GM19468 (cell line): ENCODE results near the gene MYO18B.
"Not testable (repeated sequence)": the region's sequence is repeated elsewhere in the genome, so short reads cannot be mapped to it uniquely, and the experiment has no call there.

Source experiments
- ATAC-seq: cut with Tn5 transposase; IDR thresholded peaks from one replicate; pipeline ENCODE4 v1.9.1; 2021; ENCODE audit warnings: mild to moderate bottlenecking, moderate library complexity, moderate number of reproducible peaks; ENCODE audit not compliant: unreplicated experiment; ENCODE audit errors: extremely low read depth

MYO18B gene, protein sequence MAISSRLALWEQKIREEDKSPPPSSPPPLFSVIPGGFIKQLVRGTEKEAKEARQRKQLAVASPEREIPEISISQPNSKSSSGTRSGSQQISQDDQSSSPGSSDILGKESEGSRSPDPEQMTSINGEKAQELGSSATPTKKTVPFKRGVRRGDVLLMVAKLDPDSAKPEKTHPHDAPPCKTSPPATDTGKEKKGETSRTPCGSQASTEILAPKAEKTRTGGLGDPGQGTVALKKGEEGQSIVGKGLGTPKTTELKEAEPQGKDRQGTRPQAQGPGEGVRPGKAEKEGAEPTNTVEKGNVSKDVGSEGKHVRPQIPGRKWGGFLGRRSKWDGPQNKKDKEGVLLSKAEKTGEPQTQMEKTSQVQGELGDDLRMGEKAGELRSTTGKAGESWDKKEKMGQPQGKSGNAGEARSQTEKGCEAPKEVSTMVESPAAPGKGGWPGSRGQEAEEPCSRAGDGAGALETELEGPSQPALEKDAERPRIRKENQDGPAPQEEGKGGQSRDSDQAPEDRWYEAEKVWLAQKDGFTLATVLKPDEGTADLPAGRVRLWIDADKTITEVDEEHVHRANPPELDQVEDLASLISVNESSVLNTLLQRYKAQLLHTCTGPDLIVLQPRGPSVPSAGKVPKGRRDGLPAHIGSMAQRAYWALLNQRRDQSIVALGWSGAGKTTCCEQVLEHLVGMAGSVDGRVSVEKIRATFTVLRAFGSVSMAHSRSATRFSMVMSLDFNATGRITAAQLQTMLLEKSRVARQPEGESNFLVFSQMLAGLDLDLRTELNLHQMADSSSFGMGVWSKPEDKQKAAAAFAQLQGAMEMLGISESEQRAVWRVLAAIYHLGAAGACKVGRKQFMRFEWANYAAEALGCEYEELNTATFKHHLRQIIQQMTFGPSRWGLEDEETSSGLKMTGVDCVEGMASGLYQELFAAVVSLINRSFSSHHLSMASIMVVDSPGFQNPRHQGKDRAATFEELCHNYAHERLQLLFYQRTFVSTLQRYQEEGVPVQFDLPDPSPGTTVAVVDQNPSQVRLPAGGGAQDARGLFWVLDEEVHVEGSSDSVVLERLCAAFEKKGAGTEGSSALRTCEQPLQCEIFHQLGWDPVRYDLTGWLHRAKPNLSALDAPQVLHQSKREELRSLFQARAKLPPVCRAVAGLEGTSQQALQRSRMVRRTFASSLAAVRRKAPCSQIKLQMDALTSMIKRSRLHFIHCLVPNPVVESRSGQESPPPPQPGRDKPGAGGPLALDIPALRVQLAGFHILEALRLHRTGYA (N-terminal part only)

GRCh38 chr22:25741692-25742626 is at the start of gene MYO18B:
TSS of gene MYO18B (plus strand) at chr22:25742188. CDS start at chr22:25761093, 18,905 bp downstream.
- ATAC-seq: no peak

DNA sequence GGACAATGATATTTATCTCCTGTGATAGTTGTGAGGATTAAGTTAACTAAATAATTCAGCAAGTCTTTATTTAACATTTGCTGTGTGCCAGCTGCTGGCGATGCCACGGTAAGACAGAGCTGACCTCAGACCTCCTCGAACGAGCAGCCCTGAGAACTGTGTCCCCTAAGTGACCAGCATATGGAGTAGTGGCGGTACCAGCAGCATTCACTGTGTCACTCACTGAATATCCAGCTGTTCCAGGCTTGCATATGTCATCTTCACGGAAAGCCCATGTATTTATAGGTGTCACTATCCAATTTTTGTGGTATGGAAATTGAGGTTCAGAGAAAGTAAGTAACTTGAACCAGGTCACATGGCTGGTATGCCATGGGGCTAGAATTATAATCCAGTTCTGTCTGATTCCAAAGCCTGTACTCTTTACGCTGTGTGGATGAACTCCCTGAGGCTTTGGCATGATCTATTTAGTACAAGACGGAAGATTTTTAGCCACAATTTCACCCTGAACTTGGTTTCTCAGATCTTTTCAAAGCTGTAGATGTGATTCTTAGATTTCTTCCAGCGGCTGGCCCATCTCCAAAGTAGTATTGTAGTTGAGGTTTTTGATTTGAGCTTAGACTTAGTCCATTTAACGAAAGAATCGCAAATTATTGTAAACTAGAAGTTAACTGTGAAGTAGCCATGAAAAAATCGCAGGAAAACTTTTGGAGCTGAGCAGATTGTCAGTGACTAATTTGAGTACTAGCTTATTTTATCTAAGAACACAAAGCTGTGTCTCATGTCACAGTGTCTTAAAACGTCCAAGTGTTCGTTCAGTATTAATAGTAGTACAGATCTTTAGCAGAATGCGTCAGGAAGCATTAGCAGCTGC is 49.4 kb upstream of the MYO18B start:
- ATAC-seq: no peak

DNA sequence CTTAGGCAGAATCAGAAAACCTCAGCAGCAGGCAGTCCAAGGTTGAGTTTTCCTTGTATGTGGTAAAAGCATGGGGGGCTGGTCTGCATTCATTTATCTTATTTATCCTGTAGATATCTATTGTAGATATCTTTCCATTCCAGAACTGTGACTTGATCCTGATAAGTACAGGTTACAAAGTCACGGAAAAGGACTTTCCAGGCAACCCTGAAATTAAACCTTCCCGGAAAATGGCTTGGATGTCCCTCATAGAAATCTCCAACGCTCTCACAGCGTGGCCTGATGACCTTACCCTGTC is 48.8 kb upstream of the MYO18B start:
- ATAC-seq: no peak

- ATAC-seq: no peak
Measured at GRCh38 chr22:25694196-25694907, 47.6 kb upstream of the MYO18B start.

GRCh38 chr22:25695146-25695545 is 46.8 kb upstream of the MYO18B start:
- no peak for ATAC-seq

DNA sequence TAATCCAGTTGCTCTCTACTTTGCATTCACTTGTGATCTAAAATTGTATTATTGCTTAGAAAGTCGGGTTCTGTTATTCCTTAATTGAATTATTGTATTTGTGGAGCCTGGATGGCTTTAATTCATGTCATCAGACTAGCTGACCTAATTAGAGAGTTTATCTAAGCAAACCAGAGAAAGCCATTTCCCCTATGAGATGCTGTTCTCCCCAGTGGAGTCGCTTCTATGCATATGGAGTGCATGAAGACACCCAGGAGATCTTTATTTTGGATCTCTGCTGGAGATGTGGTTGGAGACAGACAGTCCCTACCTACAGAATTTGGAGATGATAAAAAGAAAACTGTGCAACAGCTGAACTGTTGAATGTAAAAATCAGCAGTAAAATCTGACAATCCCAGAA is 45.2 kb upstream of the MYO18B start:
- ATAC-seq: no peak

DNA sequence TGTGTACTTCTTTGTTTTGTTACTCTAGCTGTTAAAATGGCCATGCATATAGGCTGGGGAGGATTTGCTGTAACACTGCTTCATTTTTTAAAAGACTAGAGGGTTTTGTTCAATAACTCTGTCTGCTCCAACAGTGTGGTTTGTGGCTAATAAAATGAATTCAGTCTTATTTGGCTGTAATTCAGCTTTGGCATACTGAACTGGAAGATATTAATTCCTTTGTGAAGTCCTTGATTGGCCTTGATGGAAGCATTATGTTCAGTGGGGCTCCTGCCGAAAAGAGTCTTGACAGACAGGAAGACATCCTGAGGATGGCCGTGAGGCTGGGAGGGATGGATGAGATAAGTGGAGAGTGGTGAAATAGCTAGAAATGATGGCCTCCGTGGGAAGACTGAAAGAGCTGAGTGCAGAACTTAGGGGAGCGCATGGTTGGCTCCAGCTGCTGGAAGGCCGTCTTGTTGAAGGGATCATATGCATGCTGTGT is 44.8 kb upstream of the MYO18B start:
- ATAC-seq: no peak

DNA sequence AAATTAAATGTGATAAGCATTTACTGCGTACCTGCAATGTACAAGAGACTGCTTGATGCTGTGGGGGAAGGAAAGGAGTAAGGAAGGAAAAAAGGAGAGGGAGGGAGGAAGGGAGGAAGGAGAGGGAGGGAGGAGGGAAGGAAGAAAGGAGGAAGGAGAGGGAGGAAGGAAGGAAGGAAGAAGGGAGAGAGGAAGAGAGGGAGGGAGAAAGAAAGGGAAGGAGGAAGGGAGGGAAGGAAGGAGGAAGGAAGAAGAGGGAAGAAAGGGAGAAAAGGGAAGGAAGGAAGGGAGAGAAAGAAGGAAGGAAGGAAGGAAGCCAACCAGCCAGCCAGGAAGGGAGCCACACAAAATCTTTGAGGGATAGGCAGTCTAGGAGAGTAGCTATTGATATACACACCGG is 44.0 kb upstream of the MYO18B start:
- ATAC-seq: no peak

- no peak for ATAC-seq
Measured at GRCh38 chr22:25698461-25698860, 43.5 kb upstream of the MYO18B start.

DNA sequence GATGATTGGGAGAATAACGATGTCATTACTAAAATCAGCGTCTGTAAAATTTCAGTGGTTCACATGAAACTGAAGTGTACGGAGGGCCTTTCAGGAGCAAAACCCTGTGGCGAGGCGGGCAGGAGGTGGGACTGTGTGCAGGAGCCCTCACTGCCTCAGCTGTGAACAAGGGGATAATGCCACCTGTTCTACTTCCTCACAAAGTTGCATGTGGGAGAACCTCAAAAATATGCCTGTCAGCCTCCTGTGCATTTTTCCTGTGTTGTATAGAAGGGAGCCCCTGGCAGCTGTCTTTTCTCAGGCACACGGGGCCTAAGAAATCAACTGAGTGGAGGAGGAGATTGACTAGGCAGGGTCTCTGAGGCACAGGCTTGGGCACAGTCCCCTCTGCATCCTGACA is 43.0 kb upstream of the MYO18B start:
- no peak for ATAC-seq

DNA sequence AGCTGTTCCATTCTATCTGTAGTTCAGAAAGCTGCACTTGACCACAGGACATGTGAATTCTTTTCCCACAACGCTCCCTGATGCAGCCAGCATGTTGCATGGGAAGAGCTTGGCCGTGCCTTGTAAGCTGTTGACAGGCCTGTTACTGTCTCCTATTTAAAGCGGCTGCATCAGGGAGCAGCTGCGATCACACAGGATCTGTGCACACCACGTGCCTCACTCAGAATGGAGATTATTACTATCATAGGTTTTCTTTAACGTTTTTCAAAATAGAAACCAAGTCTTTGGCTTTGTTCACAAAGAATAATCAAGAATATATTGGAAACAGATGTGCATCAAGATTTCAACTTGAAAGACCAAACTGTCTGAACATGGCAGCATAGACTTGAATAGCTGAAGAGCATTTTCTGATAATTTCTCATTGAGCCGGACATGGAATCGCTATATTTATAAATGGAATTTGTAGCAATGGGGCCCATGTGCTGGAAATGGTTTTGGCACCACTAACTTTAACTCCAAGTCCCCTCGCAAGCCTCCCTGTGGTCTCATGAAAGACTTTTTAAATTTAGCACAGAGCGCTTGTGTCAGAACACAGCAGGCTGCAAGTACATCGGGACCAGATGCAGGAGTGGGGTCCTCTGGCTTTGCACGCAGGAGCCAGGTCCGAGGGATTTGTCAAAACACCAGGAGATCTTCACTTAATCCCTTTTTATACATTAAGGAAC is 40.8 kb upstream of the MYO18B start:
- ATAC-seq: no peak

DNA sequence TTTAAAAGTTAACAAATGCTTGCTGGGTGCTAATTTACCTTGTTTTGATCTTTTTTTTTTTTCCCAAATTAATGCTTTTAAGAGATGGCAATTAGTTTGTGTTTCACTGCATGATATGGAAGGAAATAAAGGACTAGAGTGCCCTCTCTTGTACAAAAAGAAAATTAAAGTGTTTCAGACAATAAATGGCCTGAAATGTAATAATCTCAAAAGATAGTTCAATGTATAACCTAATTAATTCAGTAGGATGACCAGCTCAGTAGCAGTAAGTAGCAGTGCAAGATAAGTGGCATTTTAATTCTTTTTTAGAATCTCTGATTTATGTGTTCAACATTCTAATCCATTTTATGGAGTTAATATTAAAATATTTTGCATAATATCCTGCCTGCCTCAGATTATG is 39.9 kb upstream of the MYO18B start:
- ATAC-seq: no peak

DNA sequence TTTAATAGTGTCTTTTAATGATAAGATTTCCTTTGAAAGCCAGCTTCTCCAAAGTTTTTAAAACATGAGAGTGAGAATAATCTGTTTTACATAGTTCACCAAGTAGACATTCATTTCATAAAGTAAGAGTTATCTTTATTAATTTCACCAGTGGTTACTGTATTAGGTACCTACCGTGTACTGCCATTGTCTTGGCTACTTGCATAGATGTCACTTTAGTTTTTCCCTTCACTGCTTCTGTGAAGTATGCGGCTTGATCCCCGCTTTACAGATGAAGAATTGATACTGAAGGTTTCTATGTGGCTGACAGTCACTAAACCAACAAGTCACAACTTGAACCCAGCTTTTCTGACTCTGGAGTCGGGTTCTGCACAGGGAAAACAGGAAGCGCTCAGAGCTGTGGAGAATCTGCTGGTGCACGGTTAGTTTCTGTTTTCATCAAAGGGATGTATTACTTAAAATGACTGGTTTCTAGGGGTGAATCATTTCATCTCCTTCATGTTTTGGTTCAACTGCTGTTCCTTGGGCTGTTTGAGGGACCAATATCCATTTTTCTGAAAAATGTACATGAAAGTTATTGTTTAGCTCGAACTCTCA is 39.3 kb upstream of the MYO18B start:
- no peak for ATAC-seq

GRCh38 chr22:25704701-25705100 is 37.3 kb upstream of the MYO18B start:
- ATAC-seq: no peak

DNA sequence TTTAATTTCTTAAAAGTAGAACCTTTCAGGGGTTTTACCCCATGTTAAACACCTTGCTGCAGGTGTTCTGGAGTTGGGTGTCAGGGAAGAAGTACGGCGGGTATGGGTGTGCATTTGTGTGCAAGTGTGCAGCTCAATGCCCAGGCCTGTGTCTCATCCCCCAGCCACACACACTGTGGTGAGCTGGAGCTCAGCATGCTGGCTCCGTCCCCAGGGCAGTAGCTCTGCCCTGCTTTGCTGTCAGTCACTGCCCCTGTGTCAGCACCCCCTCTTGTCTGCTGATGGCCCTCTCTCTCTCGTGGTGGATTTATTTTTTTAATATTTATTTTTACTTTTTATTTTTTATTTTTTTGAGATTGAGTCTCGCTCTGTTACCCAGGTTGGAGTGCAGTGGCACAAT is 35.8 kb upstream of the MYO18B start:
- ATAC-seq: no peak

GRCh38 chr22:25708430-25708829 is 33.6 kb upstream of the MYO18B start:
- not testable (repeated sequence) for ATAC-seq

GRCh38 chr22:25709758-25710157 is 32.2 kb upstream of the MYO18B start:
- ATAC-seq: no peak
